GM21737 (cell line): Measurements from ENCODE around the gene FOXL3.

Source experiments
- ATAC-seq: cut with Tn5 transposase; IDR thresholded peaks from one replicate; pipeline ENCODE4 v1.9.1; 2021; ENCODE audit warnings: mild to moderate bottlenecking, moderate library complexity; ENCODE audit not compliant: unreplicated experiment

The FOXL3 gene

GRCh38 chr7:300546-301290 lies 10.7 kb downstream of the FOXL3 start:
- ATAC-seq, result no peak

- ATAC-seq, result no peak
These were observed 11.5 kb downstream of the FOXL3 start for GRCh38 chr7:301291-302053.

GRCh38 chr7:302054-302992 lies 12.4 kb downstream of the FOXL3 start:
- ATAC-seq, result no peak

- no peak for ATAC-seq
These were observed 13.5 kb downstream of the FOXL3 start for GRCh38 chr7:303425-303824.

DNA sequence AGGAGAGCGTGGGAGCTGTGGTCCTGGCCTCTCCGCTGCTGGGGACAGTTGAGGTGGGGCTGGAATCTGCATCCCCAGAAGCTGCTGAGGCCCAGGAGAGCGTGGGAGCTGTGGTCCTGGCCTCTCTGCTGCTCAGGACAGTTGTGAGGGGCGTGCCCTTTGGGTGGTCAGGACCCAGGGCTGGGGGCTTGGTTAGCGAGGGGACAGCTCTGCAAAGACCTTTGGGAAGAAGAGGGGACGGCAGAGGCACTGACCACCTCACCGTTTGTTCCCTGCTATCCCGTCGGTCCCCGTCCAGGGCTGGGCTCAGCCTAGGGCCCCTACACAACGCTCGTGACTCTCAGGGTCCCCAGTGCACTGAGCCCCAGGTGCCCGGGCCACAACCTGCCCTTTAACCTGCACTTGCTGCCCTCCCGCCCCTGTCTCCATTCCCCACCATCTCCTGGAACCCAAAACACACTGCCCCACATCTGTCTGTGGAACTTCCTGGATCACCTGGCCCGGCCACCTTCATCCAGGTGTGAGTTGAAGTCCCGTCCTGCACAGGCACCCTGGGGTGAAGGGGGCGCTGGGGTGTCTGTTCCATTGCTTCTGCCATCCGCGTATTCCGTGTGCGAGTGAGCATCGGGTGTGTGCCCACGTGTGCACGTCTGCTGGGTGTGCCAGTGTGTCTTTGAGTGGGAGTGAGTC lies 14.1 kb downstream of the FOXL3 start:
- no peak for ATAC-seq

GRCh38 chr7:304574-305409 lies 14.8 kb downstream of the FOXL3 start:
- ATAC-seq, result no peak

- no peak for ATAC-seq
These were observed 15.6 kb downstream of the FOXL3 start for GRCh38 chr7:305410-306151.

DNA sequence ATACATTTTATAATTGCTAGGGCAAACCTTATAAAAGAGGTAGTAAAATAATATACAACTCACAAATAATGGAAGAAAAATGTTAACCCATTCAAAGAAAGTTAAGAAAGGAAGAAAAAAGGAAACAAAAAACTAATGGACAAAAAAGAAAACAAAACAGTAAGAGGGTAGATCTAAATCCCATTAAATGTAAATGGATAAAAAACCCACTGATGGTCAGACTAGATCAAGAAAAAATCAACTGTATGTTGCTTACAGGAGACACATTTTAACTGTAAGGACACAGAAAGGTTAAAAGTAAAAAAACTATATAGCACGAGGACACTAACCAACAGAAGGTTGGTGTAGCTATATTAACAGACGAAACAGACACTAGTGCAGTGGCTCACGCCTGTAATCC lies 18.0 kb downstream of the FOXL3 start:
- no peak for ATAC-seq

DNA sequence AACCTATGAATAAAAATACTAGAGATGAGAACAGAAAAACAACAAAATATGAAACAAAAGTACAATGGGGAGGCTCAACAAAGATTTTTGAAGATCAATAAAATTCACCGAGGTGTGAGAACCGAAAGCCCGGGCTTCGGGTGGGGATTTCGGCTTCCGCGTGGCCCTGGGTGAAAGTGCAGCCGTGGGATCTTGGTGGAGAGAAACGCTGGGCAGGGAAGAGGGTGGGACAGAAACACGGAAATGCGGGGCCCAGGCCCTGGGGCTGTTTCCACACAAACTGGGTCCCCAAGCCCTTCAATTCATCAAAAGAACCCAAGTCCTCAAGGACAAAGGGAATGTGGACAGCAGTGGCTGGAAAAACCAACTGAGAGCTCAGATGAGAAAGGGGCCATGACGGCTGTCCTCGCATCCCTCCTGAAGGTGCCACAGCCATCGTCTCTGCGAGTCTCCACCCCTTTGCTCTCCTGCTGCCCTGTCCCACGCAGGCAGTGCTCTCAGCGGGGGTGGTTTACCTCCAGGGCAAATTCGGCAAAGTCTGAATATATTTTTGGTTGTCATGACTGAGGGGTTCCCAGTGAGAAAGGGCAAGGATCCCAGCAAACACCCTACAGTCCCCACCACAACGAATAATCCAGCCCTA lies 19.7 kb downstream of the FOXL3 start:
- no peak for ATAC-seq

DNA sequence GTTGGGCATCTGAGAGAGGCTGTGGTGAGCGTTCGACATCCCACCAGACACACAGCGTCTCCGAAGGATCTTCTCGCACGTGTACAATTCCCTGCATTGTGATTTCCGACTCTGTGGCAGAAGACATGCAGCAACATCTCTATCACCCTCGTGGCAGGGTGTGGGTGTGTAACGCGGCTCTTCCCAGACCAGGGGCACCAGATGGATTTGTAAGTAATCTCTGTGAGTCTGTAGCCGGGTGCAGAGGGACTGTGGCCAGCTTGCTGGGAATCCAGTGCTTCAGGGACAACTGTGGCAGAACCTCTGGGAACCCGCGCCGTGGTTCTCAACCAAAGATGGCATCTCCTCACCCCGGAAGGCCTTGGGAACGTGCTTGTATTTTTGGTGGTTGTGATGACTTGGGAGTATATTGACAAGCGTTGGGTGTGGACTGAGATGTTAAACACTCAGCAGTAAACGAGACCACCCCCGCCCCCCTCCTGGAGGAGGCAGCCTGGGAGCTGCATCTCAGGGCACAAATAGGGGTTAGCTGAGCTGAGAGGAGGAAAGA lies 21.2 kb downstream of the FOXL3 start:
- ATAC-seq, result no peak

- no peak for ATAC-seq
These were observed 21.8 kb downstream of the FOXL3 start for GRCh38 chr7:311796-312195.

DNA sequence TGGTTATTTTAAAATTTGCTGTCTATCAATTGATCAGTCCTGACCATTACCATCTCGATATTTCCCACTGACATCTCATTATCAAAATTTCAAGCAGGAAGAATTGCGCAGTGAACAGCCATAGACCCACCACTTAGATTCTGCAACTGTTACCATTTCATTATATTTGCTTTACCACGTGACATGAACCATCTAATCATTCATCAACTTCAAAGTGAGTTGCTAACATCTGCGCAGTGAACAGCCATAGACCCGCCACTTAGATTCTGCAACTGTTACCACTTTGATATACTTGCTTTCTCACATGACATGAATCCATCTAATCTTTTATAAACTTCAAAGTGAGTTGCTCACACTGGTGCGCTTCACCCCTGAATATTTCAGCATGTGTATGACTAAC lies 22.5 kb downstream of the FOXL3 start:
- no peak for ATAC-seq

GRCh38 chr7:314853-315252 lies 24.9 kb downstream of the FOXL3 start:
- ATAC-seq, result no peak

DNA sequence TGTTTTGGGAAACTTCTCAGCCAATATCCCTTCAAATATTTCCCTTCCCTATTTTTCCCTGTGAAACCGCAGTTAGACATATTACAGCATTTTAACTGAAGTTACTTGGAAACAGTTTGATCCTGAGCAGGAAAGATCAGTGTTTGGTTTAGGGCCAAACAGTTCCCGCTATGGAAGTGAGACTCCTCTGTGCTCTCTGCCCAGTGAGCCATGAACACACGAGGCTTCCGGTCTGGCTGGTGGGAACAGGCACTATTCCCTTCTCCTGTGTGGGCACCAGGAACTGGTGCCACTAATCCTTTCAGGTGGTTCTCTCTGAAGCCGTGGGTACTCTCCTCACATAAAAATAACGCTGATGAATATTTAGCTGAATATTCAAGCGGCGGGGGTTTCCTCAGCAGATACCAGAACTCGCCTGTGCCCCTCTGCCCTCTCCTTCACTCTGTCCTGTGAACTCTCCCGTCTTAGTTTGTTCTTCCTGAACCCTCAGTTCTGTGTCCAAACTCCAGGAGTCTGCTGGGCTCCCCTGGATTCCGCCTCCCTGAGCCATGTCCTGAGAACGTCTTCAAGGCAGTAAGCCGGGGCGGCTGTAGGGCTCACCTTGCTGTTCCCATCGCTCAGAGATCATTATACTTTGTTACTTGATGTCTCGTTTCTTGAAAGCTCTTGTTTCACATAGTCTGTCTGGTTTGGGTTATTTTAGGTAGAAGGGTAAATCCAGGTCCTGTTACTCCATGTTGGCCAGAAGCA lies 25.7 kb downstream of the FOXL3 start:
- ATAC-seq, result no peak

GRCh38 chr7:317643-318405 lies 27.9 kb downstream of the FOXL3 start:
- no peak for ATAC-seq

DNA sequence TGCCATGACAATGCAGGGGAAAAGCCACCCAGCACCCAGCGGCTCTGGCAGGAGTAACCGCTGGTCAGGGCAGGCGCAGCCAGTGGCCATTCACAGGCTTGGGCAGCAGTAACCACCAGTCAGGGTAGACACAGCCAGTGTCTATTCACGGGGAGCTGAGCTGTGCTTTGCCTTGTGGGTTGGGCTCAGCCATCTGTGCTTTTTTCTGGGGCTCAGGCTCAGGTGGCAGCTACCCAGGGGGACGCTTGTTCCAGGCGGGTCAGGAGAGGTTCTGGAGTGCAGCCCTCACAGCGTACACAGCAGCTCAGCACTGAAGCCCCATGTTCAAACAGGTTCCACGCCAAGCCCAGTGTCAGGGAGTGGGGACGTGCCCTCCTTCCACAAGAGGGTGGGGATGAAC lies 28.5 kb downstream of the FOXL3 start:
- no peak for ATAC-seq
